Mammary epithelial cell (primary cell): ENCODE data around the gene DHX34.

ENCODE experiments used
- CTCF ChIP-seq, 2 donors: IDR thresholded peaks in 1 of 2; conservative IDR thresholded peaks in 1 of 2; 2 replicates each; pipeline ENCODE4 v1.5.1; 2011 to 2012; ENCODE audit warnings: inconsistent platforms in 2 of 2, low read length in 2 of 2, mild to moderate bottlenecking in 2 of 2, control low read depth in 1 of 2, low read depth in 1 of 2; ENCODE audit not compliant: insufficient read depth in 1 of 2; ENCODE audit errors: extremely low read depth in 1 of 2
- EZH2 ChIP-seq: IDR thresholded peaks from 2 replicates; pipeline ENCODE4 v1.6.1; 2012; ENCODE audit warnings: low read length, inconsistent platforms, borderline replicate concordance

GRCh38 chr19:47309608-47310007 lies 39.5 kb upstream of the DHX34 start, which contains the start of gene C5AR1:
- TF ChIP-seq EZH2 (no peak), CTCF (conservative IDR thresholded peaks at IDR 0.05 in 1 of 2, IDR thresholded peaks at IDR 0.05 in 1 of 2; ENCODE audit: extremely low read depth in 1 of 2, insufficient read depth in 1 of 2, low read depth in 1 of 2, low read length in 2 of 2) (no peak)
